SU-DHL-6 (cell line): Measurements from ENCODE around the gene APLP1.

ENCODE experiments used
- H2AFZ ChIP-seq: fragments of 200-600 bp; sonication (generic); 2 replicates; pipeline ENCODE4 v1.6.1; 2014; ENCODE audit warnings: low read depth, mild to moderate bottlenecking, moderate library complexity, mixed read lengths, antibody characterized with exemption, low read length; ENCODE audit not compliant: severe bottlenecking
- H3F3A ChIP-seq: fragments of 200-600 bp; shearing (Covaris generic); 2 replicates; pipeline ENCODE4 v1.6.0; 2016; ENCODE audit warnings: antibody characterized with exemption, mild to moderate bottlenecking; ENCODE audit not compliant: insufficient read depth
- H3K27ac ChIP-seq: fragments of 200-600 bp; sonication (generic); 2 replicates; pipeline ENCODE4 v1.5.1; 2016; ENCODE audit warnings: low read depth, mild to moderate bottlenecking, low read length, moderate library complexity, mixed read lengths
- H3K27me3 ChIP-seq: fragments of 200-600 bp; sonication (generic), shearing (Covaris generic); 2 replicates; pipeline ENCODE4 v1.6.0; 2014; ENCODE audit warnings: mild to moderate bottlenecking, low read length
- H3K36me3 ChIP-seq: fragments of 200-600 bp; sonication (generic); 2 replicates; pipeline ENCODE4 v1.6.1; 2014; ENCODE audit warnings: mild to moderate bottlenecking, low read length, mixed read lengths
- H3K4me2 ChIP-seq: fragments of 300-600, 200-600 bp; shearing (Covaris generic), sonication (generic); 2 replicates; pipeline ENCODE4 v1.6.0; 2014; ENCODE audit warnings: low read length, low read depth, mild to moderate bottlenecking; ENCODE audit not compliant: poor library complexity, severe bottlenecking
- H3K4me3 ChIP-seq: fragments of 200-600 bp; sonication (generic); 2 replicates; pipeline ENCODE4 v1.5.1; 2014; ENCODE audit warnings: antibody characterized with exemption, low read length, mild to moderate bottlenecking, mixed read lengths; ENCODE audit not compliant: insufficient read depth, poor library complexity, severe bottlenecking
- H3K79me2 ChIP-seq: fragments of 200-600 bp; sonication (generic); 2 replicates; pipeline ENCODE4 v1.6.1; 2014; ENCODE audit warnings: mild to moderate bottlenecking, low read length, moderate library complexity; ENCODE audit not compliant: insufficient read depth
- H3K9ac ChIP-seq: fragments of 200-600 bp; sonication (generic); 2 replicates; pipeline ENCODE4 v1.7.0; 2014; ENCODE audit warnings: mild to moderate bottlenecking, low read length
- H3K9me2 ChIP-seq: fragments of 200-600 bp; sonication (generic); replicated peaks from 2 replicates; pipeline ENCODE4 v1.6.1; 2014; ENCODE audit warnings: low read length; ENCODE audit not compliant: insufficient read depth
- H3K9me3 ChIP-seq: fragments of 200-600 bp; sonication (generic); 2 replicates; pipeline ENCODE4 v1.6.1; 2014; ENCODE audit warnings: low read length, mixed read lengths; ENCODE audit not compliant: insufficient read depth
- H4K20me1 ChIP-seq: fragments of 200-600 bp; sonication (generic); 2 replicates; pipeline ENCODE4 v1.6.1; 2014; ENCODE audit warnings: low read depth, mild to moderate bottlenecking, antibody characterized with exemption, low read length, moderate library complexity, mixed read lengths
- EZH2phosphoT487 ChIP-seq: fragments of 200-600 bp; sonication (generic), shearing (Covaris generic); conservative IDR thresholded peaks from 2 replicates; pipeline ENCODE4 v1.6.1; 2018; ENCODE audit warnings: mild to moderate bottlenecking, antibody characterized with exemption, low read length, moderate library complexity, mixed read lengths
- TF ChIP-seq, protein P1 (sequence below): fragments of 200-600 bp; sonication (generic); IDR thresholded peaks from one replicate; pipeline ENCODE4 v1.5.1; 2017; ENCODE audit warnings: antibody characterized with exemption, mild to moderate bottlenecking, low read length, moderate library complexity; ENCODE audit not compliant: insufficient read depth, poor library complexity, severe bottlenecking

The APLP1 gene

DNA sequence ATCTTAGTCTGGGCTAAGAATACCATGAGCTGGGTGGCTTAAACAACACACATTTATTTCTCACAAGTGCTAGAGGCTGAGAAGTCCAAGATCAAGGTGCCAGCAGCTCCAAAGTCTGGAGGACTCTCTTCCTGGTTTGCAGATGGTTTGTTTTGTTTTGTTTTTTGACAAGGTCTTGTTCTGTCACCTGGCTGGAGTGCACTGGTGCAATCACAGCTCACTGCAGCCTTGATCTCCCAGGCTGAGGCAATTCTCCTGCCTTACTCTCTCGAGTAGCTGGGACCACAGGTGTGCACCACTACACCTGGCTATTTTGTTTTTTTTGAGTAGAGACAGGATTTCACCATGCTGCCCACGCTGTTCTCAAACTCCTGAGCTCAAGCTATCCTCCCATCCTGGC is 15.5 kb downstream of the APLP1 start:
- Histone ChIP-seq H4K20me1 (no peaks in the 10 kb centered on the region), H3K4me3 (no peak overlapping the region), H3K4me2 (no peak overlapping the region), H3K27ac (no peak overlapping the region), H3F3A (peaks cover 28% of the 10 kb centered on the region; the same call in 1 of the 2 replicates), H3K9me2 (no peaks in the 10 kb centered on the region), H2AFZ (no peak overlapping the region), H3K9me3 (no peaks in the 10 kb centered on the region), H3K9ac (no peak overlapping the region), H3K79me2 (no peaks in the 10 kb centered on the region), H3K36me3 (no peaks in the 10 kb centered on the region), H3K27me3 (no peaks in the 10 kb centered on the region)
- TF ChIP-seq, protein P1, sequence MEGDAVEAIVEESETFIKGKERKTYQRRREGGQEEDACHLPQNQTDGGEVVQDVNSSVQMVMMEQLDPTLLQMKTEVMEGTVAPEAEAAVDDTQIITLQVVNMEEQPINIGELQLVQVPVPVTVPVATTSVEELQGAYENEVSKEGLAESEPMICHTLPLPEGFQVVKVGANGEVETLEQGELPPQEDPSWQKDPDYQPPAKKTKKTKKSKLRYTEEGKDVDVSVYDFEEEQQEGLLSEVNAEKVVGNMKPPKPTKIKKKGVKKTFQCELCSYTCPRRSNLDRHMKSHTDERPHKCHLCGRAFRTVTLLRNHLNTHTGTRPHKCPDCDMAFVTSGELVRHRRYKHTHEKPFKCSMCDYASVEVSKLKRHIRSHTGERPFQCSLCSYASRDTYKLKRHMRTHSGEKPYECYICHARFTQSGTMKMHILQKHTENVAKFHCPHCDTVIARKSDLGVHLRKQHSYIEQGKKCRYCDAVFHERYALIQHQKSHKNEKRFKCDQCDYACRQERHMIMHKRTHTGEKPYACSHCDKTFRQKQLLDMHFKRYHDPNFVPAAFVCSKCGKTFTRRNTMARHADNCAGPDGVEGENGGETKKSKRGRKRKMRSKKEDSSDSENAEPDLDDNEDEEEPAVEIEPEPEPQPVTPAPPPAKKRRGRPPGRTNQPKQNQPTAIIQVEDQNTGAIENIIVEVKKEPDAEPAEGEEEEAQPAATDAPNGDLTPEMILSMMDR, result no peak
- no peak for TF ChIP-seq EZH2phosphoT487

DNA sequence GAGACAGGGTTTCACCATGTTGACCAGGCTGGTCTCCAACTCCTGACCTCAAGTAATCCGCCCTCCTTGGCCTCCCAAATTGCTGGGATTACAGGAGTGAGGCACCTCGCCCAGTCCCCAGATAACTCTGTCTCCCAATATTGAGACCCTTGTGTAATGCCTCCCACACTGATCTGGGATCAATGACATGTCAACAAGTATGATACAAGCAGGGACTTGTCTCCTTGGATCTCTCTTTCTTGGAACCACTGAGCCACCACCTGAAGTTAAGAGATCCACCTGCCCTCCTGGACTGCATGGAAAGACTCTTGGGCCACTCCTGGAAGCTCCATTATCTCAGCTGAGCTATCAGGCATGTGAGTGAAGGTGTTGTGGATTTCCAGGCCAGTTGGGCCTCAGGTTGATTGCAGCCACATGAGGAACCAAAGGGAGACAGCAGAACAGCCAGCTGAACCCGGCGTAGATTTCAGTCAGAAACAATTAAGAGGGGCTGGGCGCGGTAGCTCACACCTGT is 16.9 kb downstream of the APLP1 start:
- no peaks in the 10 kb centered on the region for H3K9me3 ChIP-seq
- no peak overlapping the region for H3K4me2 ChIP-seq
- H2AFZ ChIP-seq, result no peak overlapping the region
- H3K79me2 ChIP-seq, result no peaks in the 10 kb centered on the region
- no peak for TF ChIP-seq EZH2phosphoT487
- TF ChIP-seq, protein P1, result no peak
- H3K9ac ChIP-seq, result no peak overlapping the region
- H3K9me2 ChIP-seq, result no peaks in the 10 kb centered on the region
- no peak overlapping the region for H3K4me3 ChIP-seq
- no peak overlapping the region for H3K27ac ChIP-seq
- H3K36me3 ChIP-seq, result peaks cover 4% of the 10 kb centered on the region; the same call in 1 of the 2 replicates
- no peaks in the 10 kb centered on the region for H4K20me1 ChIP-seq
- H3F3A ChIP-seq, result peaks cover 28% of the 10 kb centered on the region; the same call in 1 of the 2 replicates
- no peaks in the 10 kb centered on the region for H3K27me3 ChIP-seq

DNA sequence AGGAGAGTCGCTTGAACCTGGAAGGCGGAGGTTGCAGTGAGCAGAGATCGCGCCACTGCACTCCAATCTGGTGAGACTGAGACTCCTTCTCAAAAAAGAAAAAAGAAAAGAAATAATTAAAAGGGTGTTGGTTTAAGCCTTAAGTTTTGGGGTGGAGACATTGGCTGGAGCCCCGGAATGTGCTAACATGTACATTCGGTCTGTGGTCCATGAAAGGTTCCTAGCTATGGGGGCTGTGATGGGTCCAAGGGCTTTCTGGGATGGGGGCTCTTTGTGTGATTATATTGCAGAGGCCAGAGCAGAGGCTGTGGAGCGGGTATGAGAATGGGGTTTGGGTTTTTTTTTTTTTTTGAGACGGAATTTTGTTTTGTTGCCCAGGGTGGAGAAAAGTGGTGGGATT is 17.5 kb downstream of the APLP1 start:
- H3K36me3 ChIP-seq, result peaks cover 5% of the 10 kb centered on the region; the same call in 1 of the 2 replicates
- H3K27me3 ChIP-seq, result no peaks in the 10 kb centered on the region
- H3K4me3 ChIP-seq, result no peak overlapping the region
- H3K9me2 ChIP-seq, result no peaks in the 10 kb centered on the region
- no peak overlapping the region for H2AFZ ChIP-seq
- no peak for TF ChIP-seq EZH2phosphoT487
- TF ChIP-seq, protein P1, result no peak
- H3K4me2 ChIP-seq, result no peak overlapping the region
- H3K9me3 ChIP-seq, result no peaks in the 10 kb centered on the region
- H3F3A ChIP-seq, result peaks cover 30% of the 10 kb centered on the region; the same call in 1 of the 2 replicates
- no peak overlapping the region for H3K27ac ChIP-seq
- H4K20me1 ChIP-seq, result no peaks in the 10 kb centered on the region
- H3K79me2 ChIP-seq, result no peaks in the 10 kb centered on the region
- no peak overlapping the region for H3K9ac ChIP-seq
